HS-27A (cell line): Measurements from ENCODE around the gene PHLDA1.

Experiments
- DNase-seq: peaks from one replicate; pipeline ENCODE4 v3.0.0-alpha.2; 2012; ENCODE audit warnings: low read depth, missing footprints

The PHLDA1 gene

GRCh38 chr12:76037130-76038103, 5.8 kb upstream of the PHLDA1 start:
- DNase-seq, result no peak

GRCh38 chr12:76035045-76035444, 3.5 kb upstream of the PHLDA1 start:
- DNase-seq, result no peak

- no peak for DNase-seq
Observed at GRCh38 chr12:76033081-76034011, 1.8 kb upstream of the PHLDA1 start.

- DNase-seq, result no peak
Observed at GRCh38 chr12:76032043-76032981, 736 bp upstream of the PHLDA1 start.

- DNase-seq, result no peak
Observed at GRCh38 chr12:76031081-76031413, 529 bp downstream of the PHLDA1 start.

GRCh38 chr12:76030341-76031080, 1.1 kb downstream of the PHLDA1 start:
- DNase-seq, result no peak

- DNase-seq, result no peak
Observed at GRCh38 chr12:76029982-76030340, 1.6 kb downstream of the PHLDA1 start.

GRCh38 chr12:76028571-76029277, 2.9 kb downstream of the PHLDA1 start:
- no peak for DNase-seq

GRCh38 chr12:76026643-76027063, 4.9 kb downstream of the PHLDA1 start:
- no peak for DNase-seq

GRCh38 chr12:76025601-76026575, 5.7 kb downstream of the PHLDA1 start:
- DNase-seq, result no peak

GRCh38 chr12:76024942-76025600, 6.5 kb downstream of the PHLDA1 start:
- no peak for DNase-seq

- DNase-seq, result no peak
Observed at GRCh38 chr12:76024102-76024781, 7.3 kb downstream of the PHLDA1 start.

- DNase-seq, result no peak
Observed at GRCh38 chr12:76023069-76023690, 8.4 kb downstream of the PHLDA1 start.

GRCh38 chr12:76022506-76022905, 9.1 kb downstream of the PHLDA1 start:
- DNase-seq, result no peak

- DNase-seq, result peak; percentile 91
Observed at GRCh38 chr12:76020731-76021672, 10.6 kb downstream of the PHLDA1 start.

- no peak for DNase-seq
Observed at GRCh38 chr12:76020281-76020680, 11.3 kb downstream of the PHLDA1 start.
